ENCODE results near the gene GPRC6A. TPM values are rescaled to one million over a fixed set of nuclear protein-coding genes. Genes with fewer than 3 reads are reported as not detected.

GPRC6A gene, protein sequence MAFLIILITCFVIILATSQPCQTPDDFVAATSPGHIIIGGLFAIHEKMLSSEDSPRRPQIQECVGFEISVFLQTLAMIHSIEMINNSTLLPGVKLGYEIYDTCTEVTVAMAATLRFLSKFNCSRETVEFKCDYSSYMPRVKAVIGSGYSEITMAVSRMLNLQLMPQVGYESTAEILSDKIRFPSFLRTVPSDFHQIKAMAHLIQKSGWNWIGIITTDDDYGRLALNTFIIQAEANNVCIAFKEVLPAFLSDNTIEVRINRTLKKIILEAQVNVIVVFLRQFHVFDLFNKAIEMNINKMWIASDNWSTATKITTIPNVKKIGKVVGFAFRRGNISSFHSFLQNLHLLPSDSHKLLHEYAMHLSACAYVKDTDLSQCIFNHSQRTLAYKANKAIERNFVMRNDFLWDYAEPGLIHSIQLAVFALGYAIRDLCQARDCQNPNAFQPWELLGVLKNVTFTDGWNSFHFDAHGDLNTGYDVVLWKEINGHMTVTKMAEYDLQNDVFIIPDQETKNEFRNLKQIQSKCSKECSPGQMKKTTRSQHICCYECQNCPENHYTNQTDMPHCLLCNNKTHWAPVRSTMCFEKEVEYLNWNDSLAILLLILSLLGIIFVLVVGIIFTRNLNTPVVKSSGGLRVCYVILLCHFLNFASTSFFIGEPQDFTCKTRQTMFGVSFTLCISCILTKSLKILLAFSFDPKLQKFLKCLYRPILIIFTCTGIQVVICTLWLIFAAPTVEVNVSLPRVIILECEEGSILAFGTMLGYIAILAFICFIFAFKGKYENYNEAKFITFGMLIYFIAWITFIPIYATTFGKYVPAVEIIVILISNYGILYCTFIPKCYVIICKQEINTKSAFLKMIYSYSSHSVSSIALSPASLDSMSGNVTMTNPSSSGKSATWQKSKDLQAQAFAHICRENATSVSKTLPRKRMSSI
- not detected for polyA plus RNA-seq (2012; ENCODE audit: insufficient read depth, insufficient read length, low read depth)

GRCh38 chr6:116828983-116829382 is at the start of gene GPRC6A:
Gene GPRC6A (minus strand): TSS chr6:116829083. CDS start chr6:116829013, 70 bp downstream.
- TF ChIP-seq, protein P1, sequence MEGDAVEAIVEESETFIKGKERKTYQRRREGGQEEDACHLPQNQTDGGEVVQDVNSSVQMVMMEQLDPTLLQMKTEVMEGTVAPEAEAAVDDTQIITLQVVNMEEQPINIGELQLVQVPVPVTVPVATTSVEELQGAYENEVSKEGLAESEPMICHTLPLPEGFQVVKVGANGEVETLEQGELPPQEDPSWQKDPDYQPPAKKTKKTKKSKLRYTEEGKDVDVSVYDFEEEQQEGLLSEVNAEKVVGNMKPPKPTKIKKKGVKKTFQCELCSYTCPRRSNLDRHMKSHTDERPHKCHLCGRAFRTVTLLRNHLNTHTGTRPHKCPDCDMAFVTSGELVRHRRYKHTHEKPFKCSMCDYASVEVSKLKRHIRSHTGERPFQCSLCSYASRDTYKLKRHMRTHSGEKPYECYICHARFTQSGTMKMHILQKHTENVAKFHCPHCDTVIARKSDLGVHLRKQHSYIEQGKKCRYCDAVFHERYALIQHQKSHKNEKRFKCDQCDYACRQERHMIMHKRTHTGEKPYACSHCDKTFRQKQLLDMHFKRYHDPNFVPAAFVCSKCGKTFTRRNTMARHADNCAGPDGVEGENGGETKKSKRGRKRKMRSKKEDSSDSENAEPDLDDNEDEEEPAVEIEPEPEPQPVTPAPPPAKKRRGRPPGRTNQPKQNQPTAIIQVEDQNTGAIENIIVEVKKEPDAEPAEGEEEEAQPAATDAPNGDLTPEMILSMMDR (IDR thresholded peaks at IDR 0.05; ENCODE audit: low read depth, low read length) = no peak
- no peaks in the 10 kb centered on the region for H3K9me3 ChIP-seq
- no peaks in the 10 kb centered on the region for H3K4me1 ChIP-seq
- H3K36me3 ChIP-seq = no peaks in the 10 kb centered on the region
- H3K4me3 ChIP-seq (ENCODE audit: low read depth, low read length) = no peak within 1 kb of the TSS
- no peaks in the 10 kb centered on the region; the same call in 1 of the 2 replicates for H3K27me3 ChIP-seq
- DNase-seq = no peak

DNA sequence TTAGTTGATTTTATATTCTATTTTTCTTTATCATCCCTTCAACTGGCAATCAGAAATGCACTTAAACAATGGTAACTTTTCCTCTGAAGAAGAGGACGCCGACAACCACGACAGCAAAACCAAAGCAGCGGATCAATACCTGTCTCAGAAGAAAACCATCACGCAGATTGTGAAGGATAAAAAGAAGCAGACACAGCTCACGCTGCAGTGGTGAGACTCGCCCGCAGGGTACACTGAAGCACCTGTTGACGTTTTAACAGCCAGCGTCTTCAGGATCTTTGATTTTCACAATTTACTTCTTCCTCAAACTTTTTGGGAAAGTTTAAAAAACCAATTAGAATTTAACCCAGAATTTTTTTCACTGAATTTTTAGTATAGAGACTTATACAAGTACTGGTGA is 48.9 kb upstream of the GPRC6A start:
- TF ChIP-seq, protein P1 (IDR thresholded peaks at IDR 0.05; ENCODE audit: low read depth, low read length) = no peak

GRCh38 chr6:116876635-116877611 is 48.0 kb upstream of the GPRC6A start, which contains the start of gene RFX6:
Gene RFX6 (plus strand): TSS chr6:116877242. CDS start chr6:116877276, 34 bp downstream.
- no peak for DNase-seq
- TF ChIP-seq, protein P1 (IDR thresholded peaks at IDR 0.05; ENCODE audit: low read depth, low read length) = no peak
- no peaks in the 10 kb centered on the region for H3K4me1 ChIP-seq
- H3K27me3 ChIP-seq = peaks cover 44% of the 10 kb centered on the region
- H3K4me3 ChIP-seq (ENCODE audit: low read depth, low read length) = no peak within 1 kb of the TSS
- no peaks in the 10 kb centered on the region for H3K36me3 ChIP-seq
- no peaks in the 10 kb centered on the region for H3K9me3 ChIP-seq

More for the DNA sequence above, 48.9 kb upstream of the GPRC6A start:
- Histone ChIP-seq H3K4me1 (no peaks in the 10 kb centered on the region), H3K9me3 (no peaks in the 10 kb centered on the region), H3K36me3 (no peaks in the 10 kb centered on the region), H3K27me3 (peaks cover 44% of the 10 kb centered on the region), H3K4me3 (ENCODE audit: low read depth, low read length) (no peak overlapping the region)
- DNase-seq = no peak

DNA sequence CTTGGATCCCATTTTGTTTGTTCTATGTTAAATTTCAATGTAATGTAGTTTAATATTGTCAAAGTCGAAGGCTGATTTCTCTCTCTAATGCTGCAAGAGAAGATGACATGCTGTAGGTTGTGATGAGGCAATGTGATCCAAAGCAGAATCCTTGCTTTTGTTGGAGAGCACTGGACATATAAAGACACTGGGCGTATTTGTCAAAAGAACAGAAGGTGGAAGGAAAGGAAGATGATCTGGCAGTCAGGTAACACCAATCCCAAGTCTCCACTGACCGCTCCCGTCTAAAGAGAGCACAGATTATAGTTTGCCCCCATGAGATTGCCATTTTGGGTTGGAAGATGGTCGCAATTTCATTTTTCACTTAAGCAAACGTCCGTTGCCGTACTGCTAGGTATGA is 47.2 kb upstream of the GPRC6A start:
- DNase-seq = no peak
- peaks cover 44% of the 10 kb centered on the region for H3K27me3 ChIP-seq

DNA sequence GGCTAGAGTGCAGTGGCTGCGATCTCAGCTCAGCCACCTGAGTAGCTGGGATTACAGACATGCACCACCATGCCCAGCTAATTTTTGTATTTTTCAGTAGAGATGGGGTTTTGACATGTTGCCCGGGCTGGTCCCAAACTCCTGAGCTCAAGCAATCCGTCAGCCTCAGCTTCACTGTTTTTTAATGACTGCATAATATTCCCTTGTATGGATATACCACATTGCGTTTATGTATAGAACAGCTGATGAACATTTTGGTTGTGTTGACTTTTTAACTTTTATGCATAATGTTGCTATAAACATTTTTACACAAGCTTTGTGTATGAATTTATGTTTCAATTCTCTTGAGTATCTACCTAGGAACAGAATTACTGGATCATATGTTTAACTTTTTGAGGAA is 43.9 kb upstream of the GPRC6A start:
- peaks cover 29% of the 10 kb centered on the region for H3K27me3 ChIP-seq
- no peaks in the 10 kb centered on the region for H3K9me3 ChIP-seq
- no peaks in the 10 kb centered on the region for H3K4me1 ChIP-seq
- DNase-seq = no peak
- TF ChIP-seq, protein P1 (IDR thresholded peaks at IDR 0.05; ENCODE audit: low read depth, low read length) = no peak
- H3K36me3 ChIP-seq = no peaks in the 10 kb centered on the region
- H3K4me3 ChIP-seq (ENCODE audit: low read depth, low read length) = no peak overlapping the region

More for the DNA sequence above, 47.2 kb upstream of the GPRC6A start:
- H3K4me3 ChIP-seq (ENCODE audit: low read depth, low read length) = no peak overlapping the region
- no peaks in the 10 kb centered on the region for H3K4me1 ChIP-seq
- H3K36me3 ChIP-seq = no peaks in the 10 kb centered on the region
- no peaks in the 10 kb centered on the region for H3K9me3 ChIP-seq
- TF ChIP-seq, protein P1 (IDR thresholded peaks at IDR 0.05; ENCODE audit: low read depth, low read length) = no peak
